Stimulated activated naive CD8-positive, alpha-beta T cell treated with anti-CD3 and anti-CD28 coated beads, Interleukin-15, amount 100 ng/mL, for 72 hours (primary cell): ENCODE data around the gene SUPT3H.

Experiments used
- ATAC-seq: fragments of 150-1000 bp; cut with Tn5 transposase; 2 replicates; pipeline ENCODE4 v1.10.0; 2021; ENCODE audit warnings: mild to moderate bottlenecking, moderate library complexity
- DNase-seq, 2 donors: peaks; one replicate each; pipeline ENCODE4 v3.0.0; 2021 to 2022
- H3K27ac Mint-ChIP-seq, 2 donors: one replicate each; pipeline ENCODE4 v1.8.0; 2022; ENCODE audit warnings: mild to moderate bottlenecking in 2 of 2, mixed read lengths in 2 of 2, moderate library complexity in 2 of 2
- H3K27me3 Mint-ChIP-seq: one replicate; pipeline ENCODE4 v1.8.0; 2022; ENCODE audit warnings: mixed read lengths
- H3K4me1 Mint-ChIP-seq: one replicate; pipeline ENCODE4 v1.8.0; 2022; ENCODE audit warnings: mild to moderate bottlenecking, mixed read lengths
- H3K4me3 Mint-ChIP-seq, 2 donors: one replicate each; pipeline ENCODE4 v1.8.0; 2022; ENCODE audit warnings: mild to moderate bottlenecking in 2 of 2, mixed read lengths in 2 of 2, moderate library complexity in 1 of 2
- H3K9me3 Mint-ChIP-seq, 2 donors: one replicate each; pipeline ENCODE4 v1.8.0; 2022; ENCODE audit warnings: mixed read lengths in 2 of 2

SUPT3H gene

DNA sequence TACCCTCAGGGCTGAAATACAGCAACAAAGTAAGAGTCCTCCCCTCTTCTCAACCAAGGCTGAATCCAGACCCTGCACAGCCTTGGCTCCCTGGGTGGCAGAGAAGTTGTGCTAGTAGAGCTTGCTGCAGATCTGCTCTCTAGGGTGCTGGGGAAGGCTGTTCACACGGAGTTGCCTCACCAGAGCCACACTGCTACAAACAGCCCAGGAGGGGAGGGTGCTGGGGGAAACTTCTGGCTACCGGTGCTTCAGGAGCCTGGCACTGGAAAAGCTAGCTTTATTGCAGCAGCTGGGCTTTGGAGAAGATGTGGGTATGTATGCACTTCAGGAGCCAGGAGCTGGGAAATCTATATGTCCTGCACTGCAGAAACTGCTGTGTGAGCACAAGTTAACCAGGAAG is 37.6 kb upstream of the SUPT3H start:
- DNase-seq: no peak
- ATAC-seq: no peak
- no peak overlapping the region for H3K4me3 Mint-ChIP-seq

DNA sequence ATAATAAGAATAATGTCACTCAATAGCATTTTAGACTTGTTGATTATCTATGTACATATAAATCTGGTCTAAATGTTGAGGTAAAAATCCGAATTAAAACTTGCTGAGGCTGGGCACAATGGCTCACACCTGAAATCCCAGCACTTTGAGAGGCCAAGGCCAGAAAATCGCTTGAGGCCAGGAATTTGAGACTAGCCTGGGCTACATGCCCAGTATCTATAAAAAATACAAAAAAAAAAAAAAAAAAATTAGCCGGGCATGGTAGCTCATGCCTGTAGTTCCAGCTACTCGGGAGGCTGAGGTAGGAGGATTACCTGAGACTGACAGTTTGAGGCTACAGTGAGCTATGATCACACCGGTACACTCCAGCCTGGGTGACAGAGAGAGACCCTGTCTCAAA is 34.2 kb upstream of the SUPT3H start:
- no peak for ATAC-seq
- peaks cover 30% of the 10 kb centered on the region for H3K4me1 Mint-ChIP-seq
- H3K9me3 Mint-ChIP-seq: no peaks in the 10 kb centered on the region
- no peak for DNase-seq
- H3K27ac Mint-ChIP-seq: no peak overlapping the region
- no peak overlapping the region for H3K4me3 Mint-ChIP-seq
- no peaks in the 10 kb centered on the region for H3K27me3 Mint-ChIP-seq

More for the DNA sequence above, 37.6 kb upstream of the SUPT3H start:
- Mint-ChIP-seq H3K4me1 (peaks cover 36% of the 10 kb centered on the region), H3K27ac (no peak overlapping the region), H3K9me3 (no peaks in the 10 kb centered on the region), H3K27me3 (no peaks in the 10 kb centered on the region)

DNA sequence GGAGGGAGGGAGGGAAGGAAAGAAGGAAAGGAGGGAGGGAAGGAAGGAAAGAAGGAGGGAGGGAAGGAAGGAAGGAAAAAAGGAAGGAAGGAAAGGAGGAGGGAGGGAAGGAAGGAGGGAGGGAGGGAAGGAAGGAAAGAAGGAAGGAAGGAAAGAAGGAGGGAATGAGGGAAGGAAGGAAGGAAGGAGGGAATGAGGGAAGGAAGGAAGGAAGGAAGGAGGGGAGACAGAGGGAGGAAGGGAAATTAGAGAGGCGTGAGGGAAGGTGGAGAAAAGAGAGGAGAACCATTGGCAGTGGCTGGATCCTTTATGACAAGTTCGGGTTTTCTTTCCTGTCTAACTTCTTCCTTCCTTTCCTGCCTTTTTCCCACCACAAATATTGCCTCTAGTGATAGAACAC is 22.3 kb upstream of the SUPT3H start:
- Mint-ChIP-seq H3K27ac (no peak overlapping the region), H3K27me3 (no peaks in the 10 kb centered on the region), H3K9me3 (no peaks in the 10 kb centered on the region), H3K4me1 (peaks cover 4% of the 10 kb centered on the region), H3K4me3 (no peak overlapping the region)
- ATAC-seq (no peak), DNase-seq (no peak)

DNA sequence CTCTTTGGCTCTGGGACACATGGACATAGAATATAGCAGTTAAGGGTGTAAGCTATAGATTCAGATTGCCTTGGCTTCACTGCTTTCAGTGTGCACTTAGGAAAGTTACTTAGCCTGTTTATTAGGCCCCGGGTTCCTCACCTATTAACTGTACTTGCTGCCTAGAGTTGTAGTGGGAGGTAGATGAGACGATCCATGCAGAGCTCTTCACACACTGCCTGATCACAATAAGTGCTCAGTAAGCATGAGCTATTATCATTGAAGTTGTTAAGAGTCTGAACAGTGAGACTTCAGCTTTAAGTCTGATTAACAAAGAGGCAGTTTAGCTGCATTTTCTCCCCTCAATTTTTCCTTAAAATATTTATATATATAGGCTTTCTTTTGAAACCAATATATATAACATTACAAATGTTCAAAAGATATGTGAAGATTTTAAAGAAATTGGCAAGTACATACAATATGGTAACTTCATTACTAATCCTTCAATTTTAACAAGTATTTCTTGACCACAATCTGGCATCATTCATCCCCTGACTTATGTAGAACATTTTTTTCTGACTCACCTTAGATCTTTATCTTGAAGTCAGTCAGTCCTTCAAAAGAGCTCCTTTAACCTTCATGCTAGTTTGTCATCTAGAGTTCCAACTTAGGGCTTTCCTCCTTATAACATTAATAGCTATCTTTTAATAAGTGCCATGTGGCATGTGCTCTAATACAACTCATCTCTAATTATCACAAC is 20.5 kb upstream of the SUPT3H start:
- H3K9me3 Mint-ChIP-seq: peaks cover 0 to 11% of the 10 kb centered on the region in 2 donors

DNA sequence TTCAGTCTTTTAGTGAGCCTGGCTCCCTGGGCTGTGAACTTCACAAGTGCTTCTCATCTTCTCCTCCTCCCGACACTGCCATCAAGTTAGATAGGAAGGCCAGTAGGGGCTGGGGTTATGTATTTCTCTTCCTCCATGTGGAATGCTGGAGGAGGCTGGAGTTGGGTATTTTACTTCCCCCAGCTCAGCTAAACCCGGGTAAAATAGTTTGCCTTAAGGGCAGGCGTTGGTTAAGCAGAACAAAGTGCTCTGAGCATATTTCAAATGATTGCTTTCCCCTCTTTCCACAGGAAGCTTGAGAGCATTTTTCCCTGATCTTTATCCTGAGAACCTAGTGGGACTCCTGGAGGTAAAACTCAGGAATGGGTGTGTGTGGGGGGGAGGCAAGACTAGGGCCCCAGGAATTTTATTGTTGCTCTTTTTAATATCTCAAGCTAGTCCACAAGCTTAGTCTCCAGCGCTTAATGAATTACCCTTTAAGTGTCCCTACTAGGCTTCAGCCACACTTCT is 16.9 kb upstream of the SUPT3H start:
- ATAC-seq (no peak), DNase-seq (no peak)
- no peak overlapping the region for H3K4me3 Mint-ChIP-seq
- H3K4me1 Mint-ChIP-seq: peaks cover 21% of the 10 kb centered on the region
- H3K9me3 Mint-ChIP-seq: peaks cover 0 to 25% of the 10 kb centered on the region in 2 donors
- H3K27ac Mint-ChIP-seq: peak overlapping the region in 1 of 2 donors; percentile 59
- H3K27me3 Mint-ChIP-seq: no peaks in the 10 kb centered on the region

More for the DNA sequence above, 20.5 kb upstream of the SUPT3H start:
- Mint-ChIP-seq H3K27me3 (no peaks in the 10 kb centered on the region), H3K27ac (peak overlapping the region in 1 of 2 donors; percentile 9), H3K4me3 (no peak overlapping the region), H3K4me1 (peaks cover 14% of the 10 kb centered on the region)
- DNase-seq: no peak
- peak; percentile 53 for ATAC-seq

DNA sequence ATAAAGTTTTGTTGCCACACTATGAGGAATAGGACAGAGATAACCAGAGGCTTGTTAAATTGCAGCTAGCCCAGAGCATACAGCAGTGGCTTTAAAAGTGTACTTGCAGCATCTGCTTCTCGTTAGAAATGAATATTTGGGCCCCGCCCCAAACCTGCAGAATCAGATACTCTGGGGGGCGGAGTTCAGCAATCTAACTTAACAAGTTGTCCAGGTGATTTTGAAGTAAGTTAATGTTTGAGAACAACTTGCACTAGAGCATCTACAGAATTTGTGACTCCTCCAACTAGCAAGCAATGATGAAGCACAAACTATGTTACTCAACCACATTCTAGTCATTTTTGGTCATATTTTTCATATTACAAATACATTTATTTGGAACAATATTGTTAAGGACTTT is 10.6 kb upstream of the SUPT3H start:
- H3K27ac Mint-ChIP-seq: no peak overlapping the region
- H3K9me3 Mint-ChIP-seq: peaks cover 6 to 15% of the 10 kb centered on the region in 2 donors
- DNase-seq: no peak
- H3K4me3 Mint-ChIP-seq: no peak overlapping the region
- H3K4me1 Mint-ChIP-seq: peaks cover 7% of the 10 kb centered on the region
- no peak for ATAC-seq
- no peaks in the 10 kb centered on the region for H3K27me3 Mint-ChIP-seq

DNA sequence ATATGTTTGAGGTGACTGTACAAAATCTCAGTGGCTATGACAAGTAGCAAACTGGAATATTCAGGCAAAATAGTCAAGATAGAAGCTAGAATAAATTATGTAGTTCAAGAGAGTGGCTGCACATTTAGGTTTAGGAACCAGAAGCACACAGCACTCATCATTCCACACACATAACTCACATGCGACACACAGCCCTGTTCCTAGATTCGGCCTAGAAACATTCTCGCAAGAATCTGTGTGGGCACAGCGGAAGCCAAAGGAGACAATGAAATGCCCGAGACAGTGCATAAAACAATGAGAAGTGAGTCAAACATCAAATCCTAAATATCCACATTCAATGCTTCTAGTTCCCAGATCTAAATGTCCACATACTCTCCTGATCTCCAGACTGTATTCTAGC is 9.5 kb upstream of the SUPT3H start:
- ATAC-seq (no peak), DNase-seq (no peak)
- Mint-ChIP-seq H3K4me1 (peaks cover 7% of the 10 kb centered on the region), H3K4me3 (no peak overlapping the region), H3K9me3 (peaks cover 6 to 8% of the 10 kb centered on the region in 2 donors), H3K27ac (no peak overlapping the region), H3K27me3 (no peaks in the 10 kb centered on the region)

DNA sequence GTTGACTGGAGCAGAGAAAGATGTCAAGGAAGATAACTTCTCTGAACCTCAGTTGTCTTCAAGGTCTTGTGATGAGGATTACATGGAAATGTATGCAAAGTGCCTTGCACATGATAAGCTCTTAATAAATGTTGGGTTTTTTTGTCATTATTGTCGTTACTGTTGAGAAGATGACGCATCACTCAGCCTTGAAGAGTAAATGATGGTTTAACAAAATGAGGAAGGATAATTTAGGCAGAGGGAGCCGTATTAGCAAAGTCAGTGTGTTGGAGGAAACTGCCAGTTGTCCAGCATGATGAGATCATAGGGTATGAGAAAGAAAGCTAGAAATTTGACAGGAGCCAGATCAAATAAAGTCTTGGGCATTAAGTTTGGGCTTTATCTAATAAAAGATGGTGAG is 8.8 kb upstream of the SUPT3H start:
- no peak overlapping the region for H3K27ac Mint-ChIP-seq
- H3K9me3 Mint-ChIP-seq: peaks cover 4 to 6% of the 10 kb centered on the region in 2 donors
- no peaks in the 10 kb centered on the region for H3K27me3 Mint-ChIP-seq
- H3K4me3 Mint-ChIP-seq: no peak overlapping the region
- peaks cover 4% of the 10 kb centered on the region for H3K4me1 Mint-ChIP-seq
- ATAC-seq (no peak), DNase-seq (no peak)

DNA sequence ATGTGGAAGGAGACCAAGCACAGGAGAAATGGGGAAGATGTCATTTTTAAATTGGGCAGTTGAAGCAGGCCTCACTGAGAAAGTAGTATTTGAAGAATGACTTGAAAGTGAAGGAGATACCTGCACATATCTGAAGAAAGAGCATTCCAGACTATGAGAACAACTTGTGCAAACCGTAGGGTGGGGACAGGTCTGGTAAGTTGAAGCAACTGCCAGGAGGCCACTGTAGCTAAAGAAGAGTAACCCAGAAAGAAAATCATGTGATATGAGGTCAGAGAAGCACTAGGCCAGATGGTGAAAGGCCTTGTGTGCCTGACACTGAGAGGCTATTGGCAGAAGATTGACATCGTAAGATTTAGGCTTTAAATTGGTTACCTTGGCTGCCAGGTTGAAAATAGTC is 4.7 kb upstream of the SUPT3H start:
- DNase-seq (no peak), ATAC-seq (no peak)
- Mint-ChIP-seq H3K27ac (no peak overlapping the region), H3K9me3 (peaks cover 0 to 6% of the 10 kb centered on the region in 2 donors), H3K27me3 (no peaks in the 10 kb centered on the region), H3K4me1 (peaks cover 13% of the 10 kb centered on the region), H3K4me3 (no peak overlapping the region)

DNA sequence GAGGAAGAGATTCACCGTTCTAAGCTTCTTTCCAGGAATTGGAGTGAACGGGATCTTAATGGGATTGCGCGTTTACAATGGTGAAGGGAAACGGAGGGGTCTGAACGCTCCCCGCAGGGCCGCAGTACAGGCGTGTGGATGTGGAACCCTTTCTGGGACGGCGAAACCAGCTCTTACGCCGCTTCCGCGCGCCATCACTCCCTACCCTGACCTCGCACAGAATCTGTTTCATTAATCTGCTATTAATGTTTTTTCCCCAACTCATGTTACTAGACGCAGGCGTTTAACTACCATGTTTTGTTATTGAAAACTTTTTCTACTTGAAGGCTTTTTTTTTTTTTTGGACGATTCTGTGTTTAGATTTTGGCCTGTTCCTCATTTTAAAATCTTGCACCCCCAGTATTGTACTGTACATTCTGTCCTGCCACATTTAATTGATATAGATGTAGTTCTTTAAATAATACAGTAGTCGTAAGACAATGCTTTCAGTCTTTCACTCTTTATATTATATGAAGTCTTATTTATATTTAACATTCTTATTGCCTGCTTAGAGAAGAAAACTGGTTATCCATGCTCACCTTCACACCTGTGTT is 696 bp upstream of the SUPT3H start:
- DNase-seq: no peak
- no peaks in the 10 kb centered on the region for H3K9me3 Mint-ChIP-seq

DNA sequence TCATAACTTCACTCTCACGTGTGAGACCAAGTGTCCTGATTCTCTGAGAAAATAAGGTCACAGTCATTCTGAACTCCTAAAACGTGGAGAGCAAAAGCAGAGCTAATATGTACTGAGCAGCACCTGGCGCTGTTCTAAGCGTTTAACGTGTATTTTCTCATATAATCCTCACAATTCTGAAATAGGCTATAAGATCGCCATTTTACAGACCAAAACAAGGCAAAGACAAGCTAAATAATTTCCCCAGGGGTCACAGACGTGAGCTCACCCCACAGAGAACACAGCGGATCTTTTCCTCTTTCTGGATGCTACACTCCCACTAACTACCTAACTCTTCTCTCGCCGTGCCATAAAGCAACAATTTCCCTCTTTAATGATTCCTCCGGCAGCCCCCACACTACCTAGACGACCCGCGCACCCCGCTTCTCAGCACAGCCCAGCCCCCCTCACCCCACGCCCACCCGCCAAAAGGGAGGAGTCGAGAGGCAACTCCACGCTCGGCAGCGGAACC is 636 bp downstream of the SUPT3H start:
- Mint-ChIP-seq H3K9me3 (no peaks in the 10 kb centered on the region), H3K4me1 (peaks cover 38% of the 10 kb centered on the region), H3K4me3 (peak overlapping the region; percentile 96 to 97), H3K27me3 (no peaks in the 10 kb centered on the region), H3K27ac (peak overlapping the region; percentile 99 to 100)
- peak; percentile 0 for ATAC-seq
- no peak for DNase-seq

More for the DNA sequence above, 696 bp upstream of the SUPT3H start:
- peaks cover 25% of the 10 kb centered on the region for H3K4me1 Mint-ChIP-seq
- no peaks in the 10 kb centered on the region for H3K27me3 Mint-ChIP-seq
- peak overlapping the region; percentile 96 to 97 for H3K4me3 Mint-ChIP-seq
- peak overlapping the region; percentile 99 to 100 for H3K27ac Mint-ChIP-seq
- ATAC-seq: peak; percentile 24

DNA sequence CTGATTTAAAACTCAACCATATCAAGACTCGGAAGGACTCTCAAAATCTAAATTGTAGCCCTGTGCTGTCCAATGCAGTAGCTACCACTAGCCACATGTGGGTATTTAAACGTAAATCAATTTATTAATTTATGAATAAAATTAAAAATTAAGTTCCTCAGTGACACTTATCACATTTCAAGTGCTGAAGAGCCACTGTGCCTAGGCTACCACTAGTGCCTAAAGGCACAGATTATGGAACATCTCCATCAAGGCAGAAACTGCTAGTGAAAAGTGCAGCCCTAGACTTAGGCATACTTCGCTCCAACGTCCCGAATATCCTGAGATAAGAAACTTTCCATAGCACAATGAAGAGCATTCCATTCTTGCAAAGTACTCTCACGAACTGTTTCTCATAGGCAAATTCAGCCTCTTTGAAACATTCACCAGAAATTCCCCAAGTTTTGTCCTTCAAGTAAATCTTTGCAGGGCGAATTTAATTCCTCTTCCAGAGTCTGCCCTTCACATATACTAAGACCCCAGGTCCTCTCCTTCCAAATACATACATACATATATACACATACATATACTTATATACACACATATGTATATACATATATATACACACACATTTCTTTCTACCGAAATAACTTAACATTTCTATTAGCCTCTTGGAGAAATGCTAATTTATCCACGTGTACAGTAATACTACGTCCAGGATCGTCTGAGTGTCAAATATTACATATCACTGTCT is 1.3 kb downstream of the SUPT3H start:
- Mint-ChIP-seq H3K27ac (peak overlapping the region; percentile 99 to 100), H3K4me1 (peaks cover 44% of the 10 kb centered on the region), H3K9me3 (no peaks in the 10 kb centered on the region), H3K4me3 (peak overlapping the region; percentile 96 to 97), H3K27me3 (no peaks in the 10 kb centered on the region)
- DNase-seq (no peak), ATAC-seq (no peak)

DNA sequence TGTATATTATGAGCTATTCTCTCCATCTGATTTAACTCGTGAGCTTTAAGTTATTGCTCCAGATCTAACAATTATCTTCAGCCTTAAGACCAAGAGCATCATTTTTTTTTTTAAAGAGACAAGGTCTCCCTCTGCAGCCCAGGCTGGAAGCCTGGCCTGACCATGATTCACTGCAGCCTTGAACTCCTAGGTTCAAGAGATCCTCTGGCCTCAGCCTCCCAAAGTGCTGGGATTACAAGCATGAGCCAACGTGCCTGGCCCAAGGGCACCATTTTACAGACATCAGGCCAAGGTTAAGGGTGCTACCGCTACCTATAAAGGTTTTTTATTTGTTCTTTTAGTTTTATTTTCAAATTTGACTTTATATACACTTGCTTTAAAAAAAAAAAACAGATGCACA is 2.3 kb downstream of the SUPT3H start:
- Mint-ChIP-seq H3K4me1 (peaks cover 53% of the 10 kb centered on the region), H3K27me3 (no peaks in the 10 kb centered on the region), H3K27ac (no peak overlapping the region), H3K9me3 (no peaks in the 10 kb centered on the region), H3K4me3 (peak overlapping the region; percentile 40 to 41)
- ATAC-seq: no peak
- no peak for DNase-seq

DNA sequence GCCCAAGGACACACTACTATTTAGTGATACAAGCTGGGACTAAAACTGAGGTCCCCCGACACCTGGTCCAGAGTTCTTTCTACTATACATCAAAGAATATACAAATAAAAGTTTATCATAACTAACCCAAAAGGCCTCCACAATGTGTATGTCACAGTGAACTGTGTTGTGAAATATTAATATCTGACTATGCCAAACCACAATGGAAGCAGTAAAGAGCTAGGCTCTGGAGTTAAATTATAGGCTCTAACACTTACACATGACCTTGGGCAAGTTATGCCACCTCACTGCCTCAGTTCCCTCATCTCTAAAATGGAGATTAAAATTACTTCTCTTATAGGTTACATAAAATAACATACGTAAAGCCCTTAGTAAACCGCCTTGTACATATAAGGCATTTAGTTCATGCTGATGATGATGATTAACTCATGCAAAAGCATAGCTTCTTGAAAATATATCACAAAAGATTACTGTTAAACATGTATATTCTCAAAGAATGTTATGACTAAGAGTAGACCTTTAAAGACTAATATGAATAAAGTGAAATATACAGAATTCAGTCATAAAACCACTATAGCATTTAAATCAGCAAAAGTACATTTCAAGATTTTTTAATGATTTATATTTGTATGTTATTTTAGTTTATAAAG is 5.7 kb downstream of the SUPT3H start:
- Mint-ChIP-seq H3K4me1 (peaks cover 55% of the 10 kb centered on the region), H3K4me3 (no peak overlapping the region), H3K27me3 (no peaks in the 10 kb centered on the region), H3K27ac (peak overlapping the region in 1 of 2 donors; percentile 75), H3K9me3 (no peaks in the 10 kb centered on the region)
- DNase-seq (no peak), ATAC-seq (peak; percentile 74)

DNA sequence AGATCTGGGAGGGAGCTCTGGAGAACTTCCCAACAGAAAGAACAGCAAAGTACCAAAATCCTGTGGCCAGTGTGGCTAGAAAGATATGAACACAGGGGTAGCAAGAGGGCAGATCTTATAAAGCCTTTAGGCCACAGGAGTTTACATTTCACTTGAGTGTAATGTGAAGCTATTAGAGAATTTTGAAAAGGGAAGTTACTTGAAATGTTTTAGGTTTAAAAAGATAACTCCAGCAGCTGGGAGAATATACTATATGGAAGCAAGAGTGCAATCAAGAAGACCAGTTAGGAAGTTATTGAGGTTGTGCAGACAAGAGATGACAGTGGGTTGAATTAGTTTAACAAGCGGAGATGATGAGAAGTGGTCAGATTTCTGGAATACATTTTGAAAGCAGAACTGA is 7.9 kb downstream of the SUPT3H start:
- H3K9me3 Mint-ChIP-seq: no peaks in the 10 kb centered on the region
- H3K4me3 Mint-ChIP-seq: no peak overlapping the region
- H3K4me1 Mint-ChIP-seq: peaks cover 42% of the 10 kb centered on the region
- no peaks in the 10 kb centered on the region for H3K27me3 Mint-ChIP-seq
- ATAC-seq (no peak), DNase-seq (no peak)
- peak overlapping the region in 1 of 2 donors; percentile 4 for H3K27ac Mint-ChIP-seq
